Mucosa of descending colon (tissue), 3 donors: ENCODE measurements around the gene GZMM. TPM values are rescaled to one million over a fixed set of nuclear protein-coding genes. Genes with fewer than 3 reads are reported as not detected.
A peak's percentile ranks its signal among the peaks of the same experiment; 100 is the strongest.

Experiments
- ATAC-seq: fragments of 200-7000 bp; cut with Tn5 transposase; one replicate; pipeline ENCODE4 v1.9.1; 2020; ENCODE audit warnings: mild to moderate bottlenecking, moderate library complexity
- DNase-seq, 3 donors: peaks; one replicate each; pipeline ENCODE4 v3.0.0-alpha.2; 2020
- H3K36me3 ChIP-seq: fragments of 200-600 bp; one replicate; pipeline ENCODE4 v1.8.0; 2021; ENCODE audit warnings: low read depth, mild to moderate bottlenecking
- H3K4me1 ChIP-seq: fragments of 200-600 bp; one replicate; pipeline ENCODE4 v1.8.0; 2021; ENCODE audit warnings: low read depth, mild to moderate bottlenecking
- H3K4me3 ChIP-seq: fragments of 200-600 bp; one replicate; pipeline ENCODE4 v1.8.0; 2021; ENCODE audit warnings: mild to moderate bottlenecking
- H3K9me3 ChIP-seq: fragments of 200-600 bp; one replicate; pipeline ENCODE4 v1.8.0; 2021; ENCODE audit warnings: mild to moderate bottlenecking
- CTCF ChIP-seq: fragments of 200-600 bp; IDR thresholded peaks from one replicate; pipeline ENCODE4 v1.8.0; 2022; ENCODE audit warnings: antibody characterized with exemption, mild to moderate bottlenecking
- intact Hi-C, 2 donors: fragments of 100-400 bp; cut with DNase I in 1 of 2; cut with micrococcal nuclease in 1 of 2; formaldehyde crosslinking; loops; one replicate each; pipeline versions ENCODE4 v1.11.0 to v1.11.1; 2022; cut with DNase I, micrococcal nuclease
- total RNA-seq, 3 donors: library from RNA; stranded (reverse); fragmentation: NEBNext Ultra II Directional in 2 of 3; extraction: Animal tissue kit (Norgen Biotek cat#: 25700) in 2 of 3; gene quantifications; one replicate each; pipeline versions ENCODE4 v1.2.1 to v1.2.4, GENCODE V29; 2021 to 2023
- donor health status: DM: no; HTN: no; CAD: no; lungs with moderate emphysema.
- donor health status: DM: no; HTN: no; CAD: no.
- donor health status: DM: no; HTN: yes; CAD: no.

The GZMM gene
- total RNA-seq, 3 donors from 2014 or later: 0.76 to 1.4 (median 1.4) TPM

- H3K36me3 ChIP-seq: no peaks in the 10 kb centered on the region
- DNase-seq (peak in 1 of 3 donors; percentile 39), ATAC-seq (no peak)
- H3K9me3 ChIP-seq: no peaks in the 10 kb centered on the region
- TF ChIP-seq CTCF: no peak
- H3K4me3 ChIP-seq: no peak overlapping the region
- intact Hi-C loops: no loop called here
- H3K4me1 ChIP-seq: peaks cover 26% of the 10 kb centered on the region
Measured at GRCh38 chr19:555474-555808, 11.6 kb downstream of the GZMM start.

- no peak for TF ChIP-seq CTCF
- H3K4me1 ChIP-seq: peaks cover 21% of the 10 kb centered on the region
- H3K9me3 ChIP-seq: no peaks in the 10 kb centered on the region
- intact Hi-C loops: no loop called here
- ATAC-seq (no peak), DNase-seq (peak in 2 of 3 donors; percentile 61 to 62)
- no peaks in the 10 kb centered on the region for H3K36me3 ChIP-seq
- no peak overlapping the region for H3K4me3 ChIP-seq
Measured at GRCh38 chr19:556611-557382, 12.9 kb downstream of the GZMM start.

- no peak overlapping the region for H3K4me3 ChIP-seq
- H3K4me1 ChIP-seq: peaks cover 11% of the 10 kb centered on the region
- no peaks in the 10 kb centered on the region for H3K36me3 ChIP-seq
- no peaks in the 10 kb centered on the region for H3K9me3 ChIP-seq
- ATAC-seq: no peak
- DNase-seq: peak in 2 of 3 donors; percentile 54 to 71
- TF ChIP-seq CTCF: no peak
- intact Hi-C loops: no loop called here
Measured at GRCh38 chr19:558770-559439, 15.1 kb downstream of the GZMM start.

- Histone ChIP-seq H3K9me3 (no peaks in the 10 kb centered on the region), H3K4me1 (peaks cover 11% of the 10 kb centered on the region), H3K36me3 (no peaks in the 10 kb centered on the region), H3K4me3 (no peak overlapping the region)
- intact Hi-C loops: no loop called here
- ATAC-seq: no peak
- DNase-seq: peak in 1 of 3 donors; percentile 22
- no peak for TF ChIP-seq CTCF
Measured at GRCh38 chr19:560121-560520, 16.3 kb downstream of the GZMM start.

GRCh38 chr19:566403-566802, 22.6 kb downstream of the GZMM start:
- H3K4me3 ChIP-seq: no peak overlapping the region
- no peak for TF ChIP-seq CTCF
- ATAC-seq (no peak), DNase-seq (no peak)
- H3K36me3 ChIP-seq: no peaks in the 10 kb centered on the region
- intact Hi-C loops: no loop called here
- H3K9me3 ChIP-seq: no peaks in the 10 kb centered on the region
- peaks cover 3% of the 10 kb centered on the region for H3K4me1 ChIP-seq
